GM12873 (cell line): ENCODE data around the gene CD79B.

ENCODE experiments used
- TF ChIP-seq, protein P1 (sequence below): IDR thresholded peaks from 2 replicates; pipeline ENCODE4 v1.5.1; 2012; ENCODE audit warnings: low read depth, mild to moderate bottlenecking, moderate library complexity, low read length, control low read depth; ENCODE audit not compliant: insufficient read depth; ENCODE audit errors: missing control alignments

CD79B gene

DNA sequence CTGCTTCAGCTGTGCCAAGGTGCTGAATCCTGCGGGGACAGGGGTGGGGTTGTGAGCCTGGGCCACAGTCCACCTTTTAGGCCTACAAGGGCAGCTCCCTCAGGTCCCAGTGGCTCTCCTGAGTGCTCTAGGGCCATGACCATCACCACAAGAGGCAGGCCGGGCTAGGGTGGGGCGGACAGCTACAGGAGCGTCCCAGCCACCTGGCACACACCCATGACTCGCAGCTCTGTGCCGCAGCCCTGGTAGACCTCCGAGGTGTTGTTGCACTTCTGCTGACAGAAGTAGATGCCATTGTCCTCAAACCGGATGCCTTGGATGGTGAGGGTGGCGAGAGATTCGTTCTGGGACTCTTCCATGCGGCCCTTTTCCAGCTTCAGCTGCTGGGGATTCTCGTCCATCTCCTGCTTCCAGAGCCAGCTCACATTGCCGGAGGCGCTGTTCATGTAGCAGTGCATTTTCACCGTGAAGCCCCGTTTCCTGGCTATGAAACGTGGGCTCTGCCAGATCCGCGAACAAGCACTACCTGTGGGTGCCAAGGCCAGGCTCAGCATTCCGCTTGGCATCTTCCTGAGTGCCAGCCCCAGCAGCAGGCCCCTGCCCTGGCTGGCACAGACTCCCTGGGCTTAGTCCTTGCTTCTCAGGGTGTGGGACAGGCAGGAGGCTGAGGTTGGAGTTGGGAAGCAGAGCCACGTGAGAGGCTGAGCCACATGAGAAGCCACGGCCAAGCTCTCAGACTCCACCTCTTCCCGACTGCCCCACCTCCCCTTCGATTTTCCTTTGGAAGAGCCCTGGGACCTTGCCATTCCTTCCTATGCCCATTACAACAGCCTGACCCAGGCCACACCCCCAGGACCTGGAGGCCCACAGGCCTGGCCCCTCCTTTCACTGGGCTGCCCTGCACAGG is 2.0 kb downstream of the CD79B start:
- TF ChIP-seq, protein P1, sequence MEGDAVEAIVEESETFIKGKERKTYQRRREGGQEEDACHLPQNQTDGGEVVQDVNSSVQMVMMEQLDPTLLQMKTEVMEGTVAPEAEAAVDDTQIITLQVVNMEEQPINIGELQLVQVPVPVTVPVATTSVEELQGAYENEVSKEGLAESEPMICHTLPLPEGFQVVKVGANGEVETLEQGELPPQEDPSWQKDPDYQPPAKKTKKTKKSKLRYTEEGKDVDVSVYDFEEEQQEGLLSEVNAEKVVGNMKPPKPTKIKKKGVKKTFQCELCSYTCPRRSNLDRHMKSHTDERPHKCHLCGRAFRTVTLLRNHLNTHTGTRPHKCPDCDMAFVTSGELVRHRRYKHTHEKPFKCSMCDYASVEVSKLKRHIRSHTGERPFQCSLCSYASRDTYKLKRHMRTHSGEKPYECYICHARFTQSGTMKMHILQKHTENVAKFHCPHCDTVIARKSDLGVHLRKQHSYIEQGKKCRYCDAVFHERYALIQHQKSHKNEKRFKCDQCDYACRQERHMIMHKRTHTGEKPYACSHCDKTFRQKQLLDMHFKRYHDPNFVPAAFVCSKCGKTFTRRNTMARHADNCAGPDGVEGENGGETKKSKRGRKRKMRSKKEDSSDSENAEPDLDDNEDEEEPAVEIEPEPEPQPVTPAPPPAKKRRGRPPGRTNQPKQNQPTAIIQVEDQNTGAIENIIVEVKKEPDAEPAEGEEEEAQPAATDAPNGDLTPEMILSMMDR, result no peak

DNA sequence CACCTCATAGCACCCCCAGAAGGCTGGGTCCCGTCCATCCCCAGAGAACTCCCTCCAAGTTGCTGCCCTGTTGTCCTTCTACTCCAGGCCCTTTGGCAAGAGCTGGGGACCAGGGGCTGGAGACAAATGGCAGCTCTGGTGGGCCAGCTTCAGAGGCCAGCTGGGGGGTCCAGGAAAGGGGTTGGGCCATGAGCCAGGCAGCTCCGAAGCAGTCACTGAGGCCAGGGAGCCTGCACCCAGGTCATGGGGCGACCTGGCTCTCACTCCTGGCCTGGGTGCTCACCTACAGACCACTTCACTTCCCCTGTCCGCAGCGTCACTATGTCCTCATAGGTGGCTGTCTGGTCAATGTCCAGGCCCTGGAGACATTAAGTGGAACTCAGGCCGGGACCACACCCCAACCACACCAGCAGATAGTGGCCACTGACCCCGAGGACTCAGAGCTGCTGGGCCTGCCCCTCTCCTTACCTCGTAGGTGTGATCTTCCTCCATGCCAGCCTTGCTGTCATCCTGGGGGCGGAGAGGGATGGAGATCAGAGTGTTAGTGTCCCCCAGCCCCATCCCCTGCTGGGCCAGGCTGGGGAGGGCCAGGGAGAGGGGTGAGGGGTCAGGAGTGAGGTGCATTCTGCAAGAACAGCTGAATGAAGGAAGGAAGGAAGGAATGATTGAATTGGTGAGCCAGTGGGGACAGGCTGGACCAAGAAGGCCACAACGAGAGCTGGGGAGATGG is 3.0 kb downstream of the CD79B start:
- TF ChIP-seq, protein P1, result no peak

DNA sequence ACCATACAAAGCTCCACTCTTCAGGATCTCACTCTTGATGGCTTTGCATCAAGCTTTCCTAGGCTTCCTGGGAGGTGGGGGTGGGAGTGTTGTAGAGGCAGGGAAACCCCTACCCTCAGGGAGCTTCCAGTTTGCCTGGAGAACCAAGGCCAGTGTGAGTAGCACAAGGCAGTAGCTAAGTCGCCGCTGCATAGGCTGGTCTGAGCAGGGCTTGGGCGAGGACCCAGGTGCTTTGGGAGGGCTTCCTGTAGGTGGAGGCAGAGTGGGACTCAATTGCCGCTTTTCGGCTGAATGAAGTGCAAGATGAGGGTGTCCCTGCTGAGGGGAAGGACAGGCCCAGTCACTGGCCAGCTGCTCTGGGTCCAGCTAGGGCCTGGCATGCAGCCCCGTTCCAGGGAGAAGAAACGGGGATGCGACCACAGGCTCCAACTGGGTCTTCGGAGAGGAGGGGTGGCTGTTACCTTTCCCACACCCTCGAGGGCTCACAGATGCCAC is 3.9 kb downstream of the CD79B start:
- TF ChIP-seq, protein P1, result no peak

GRCh38 chr17:63927464-63928171 is 4.5 kb downstream of the CD79B start:
- TF ChIP-seq, protein P1, result no peak

- TF ChIP-seq, protein P1, result no peak
Observed at GRCh38 chr17:63926164-63926563, 6.0 kb downstream of the CD79B start.

DNA sequence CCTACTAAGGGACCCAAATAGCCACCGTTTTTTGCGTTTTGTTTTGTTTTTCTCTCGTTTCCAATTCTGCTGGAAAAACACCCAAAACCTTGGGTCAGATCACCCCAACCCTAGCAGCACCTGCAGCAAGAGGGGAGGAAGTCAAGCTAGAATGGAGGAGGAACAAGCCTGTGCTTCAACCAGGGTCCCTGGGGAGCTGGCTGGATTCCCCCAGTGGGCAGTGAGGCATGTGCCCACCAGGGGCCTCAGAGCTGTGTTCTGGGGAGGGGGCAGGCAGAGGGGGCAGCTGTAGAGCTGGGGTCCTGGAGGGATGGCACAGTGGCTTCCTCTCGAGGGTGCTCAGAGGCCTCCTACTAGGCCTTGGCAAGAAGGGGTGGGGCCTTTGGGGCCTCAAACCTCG is 6.5 kb downstream of the CD79B start:
- TF ChIP-seq, protein P1, result no peak
